GM12891 (cell line): ENCODE results near the gene FCN1.

ENCODE experiments used
- POLR2A ChIP-seq: IDR thresholded peaks from 2 replicates; pipeline ENCODE4 v1.6.1; 2011; ENCODE audit warnings: low read depth, low read length, control low read depth
- POLR2AphosphoS5 ChIP-seq: IDR thresholded peaks from 2 replicates; pipeline ENCODE4 v1.6.1; 2011; ENCODE audit warnings: low read depth, low read length, control low read depth
- POU2F2 ChIP-seq: IDR thresholded peaks from 2 replicates; pipeline ENCODE4 v1.6.1; 2011; ENCODE audit warnings: low read depth, mild to moderate bottlenecking, control low read depth, low read length, moderate library complexity
- SPI1 ChIP-seq: IDR thresholded peaks from 2 replicates; pipeline ENCODE4 v1.6.1; 2011; ENCODE audit warnings: low read depth, low read length, control low read depth
- TAF1 ChIP-seq: IDR thresholded peaks from 2 replicates; pipeline ENCODE4 v1.6.1; 2011; ENCODE audit warnings: low read depth, low read length, control low read depth

DNA sequence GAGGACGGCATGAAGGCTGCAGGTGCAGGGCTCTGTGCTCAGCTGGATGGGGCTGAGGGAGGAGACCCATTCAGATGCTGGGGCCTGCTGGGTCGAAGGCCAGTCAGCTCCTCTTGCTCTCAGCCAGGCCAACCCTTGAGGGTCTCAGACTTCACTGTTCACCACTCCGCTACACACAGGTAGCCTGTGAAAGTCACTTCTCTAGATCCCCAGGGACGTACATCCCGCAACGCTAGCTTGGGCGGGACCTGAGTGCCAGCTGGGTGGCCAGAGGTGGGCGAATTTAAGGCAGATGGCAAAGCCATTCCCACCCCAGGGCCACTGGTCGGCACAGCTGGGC, 42.2 kb upstream of the FCN1 start:
- no peak for TF ChIP-seq POLR2A
- TF ChIP-seq POLR2AphosphoS5, result no peak
- TF ChIP-seq TAF1, result no peak
- no peak for TF ChIP-seq SPI1
- TF ChIP-seq POU2F2, result no peak
